Posterior cingulate gyrus (tissue), 11 donors: ENCODE data around the gene PARD3.

Experiments used
- DNase-seq, 10 donors: peaks; one replicate each; pipeline versions ENCODE4 v3.0.0 to v3.0.0-alpha.2; 2020 to 2021; ENCODE audit warnings: mixed read lengths in 3 of 10
- intact Hi-C: fragments of 100-400 bp; cut with DNase I; formaldehyde crosslinking; loops from one replicate; pipeline ENCODE4 v1.15.1; 2023

Gene PARD3

DNA sequence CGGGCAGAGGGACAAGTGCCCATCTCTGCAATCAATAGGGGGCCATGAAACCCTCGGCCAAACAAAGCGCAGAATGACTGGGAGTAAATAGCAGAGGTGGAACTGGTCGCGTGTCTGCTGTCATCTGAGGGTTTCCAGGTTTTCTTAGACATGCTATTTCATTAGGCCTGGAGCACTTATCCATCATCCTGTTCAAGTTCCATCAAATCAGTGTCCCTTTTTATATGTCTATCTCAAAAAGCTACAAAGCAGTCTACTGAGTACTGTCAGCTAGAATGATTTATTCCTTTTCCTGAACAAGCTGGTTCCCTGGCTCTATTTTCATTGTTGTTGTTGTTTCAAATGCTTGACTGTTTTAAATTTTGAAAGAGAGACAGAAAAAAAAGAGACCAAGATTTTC is 590.5 kb downstream of the PARD3 start:
- intact Hi-C loops: no loop called here
- DNase-seq: no peak

- no peak for DNase-seq
- intact Hi-C loops: no loop called here
These were observed 591.4 kb downstream of the PARD3 start for GRCh38 chr10:34223658-34224057.

DNA sequence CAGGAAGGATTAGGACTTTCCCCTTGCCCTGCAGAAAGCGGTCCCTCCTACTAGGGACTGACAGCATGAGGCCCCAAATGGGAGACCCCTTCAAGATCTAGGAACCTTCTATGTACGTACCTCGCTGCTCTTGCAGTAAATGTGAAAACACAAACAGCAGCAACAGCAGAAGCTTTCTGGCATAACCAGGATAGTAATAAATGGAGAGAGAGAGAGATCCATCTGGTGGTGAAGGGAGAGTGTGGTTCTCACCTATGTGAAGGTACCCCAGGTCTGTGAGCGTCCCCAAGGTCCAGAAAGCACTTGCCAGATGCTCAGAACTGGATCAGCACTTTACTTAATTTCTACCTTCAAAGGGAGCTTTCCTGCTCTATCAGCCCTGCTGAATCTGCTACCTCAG is 592.7 kb downstream of the PARD3 start:
- DNase-seq: no peak
- intact Hi-C loops: no loop called here

DNA sequence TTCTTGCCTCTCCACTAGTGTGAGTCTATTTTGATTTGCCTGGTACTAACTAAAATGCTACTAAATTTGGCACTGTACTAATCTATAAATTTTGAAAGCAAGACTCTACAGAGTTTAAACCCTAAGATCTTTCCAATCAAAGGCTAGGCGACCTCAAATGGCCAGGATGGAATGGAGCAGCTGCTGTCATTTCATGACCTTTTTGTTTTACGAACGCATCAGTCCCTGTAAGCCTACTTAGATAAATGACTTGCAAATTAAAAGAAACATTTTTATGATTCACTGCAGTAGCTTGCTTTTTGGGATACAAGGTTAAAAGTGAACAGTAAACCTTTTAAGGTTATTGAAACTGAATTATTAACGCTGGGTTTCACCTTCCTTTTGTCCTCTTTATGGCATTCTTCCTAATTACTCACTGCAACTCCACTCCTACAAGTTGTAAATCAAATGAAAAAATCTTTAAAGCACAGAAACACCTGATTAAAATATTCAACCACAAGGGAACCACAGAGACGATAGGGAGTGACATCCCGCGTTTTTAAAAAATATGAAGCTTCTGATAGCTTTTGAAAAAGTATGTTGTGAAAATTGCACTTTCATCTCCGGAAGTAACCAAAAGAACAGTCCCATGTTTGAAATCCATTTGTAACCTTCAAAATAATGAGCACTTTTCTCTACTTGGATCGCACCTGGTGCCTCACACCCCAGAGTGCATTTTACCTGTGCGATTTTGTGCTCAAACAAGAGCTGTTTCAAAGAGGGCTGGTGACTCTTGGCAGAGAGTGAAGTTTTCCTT is 595.1 kb downstream of the PARD3 start:
- intact Hi-C loops: no loop called here
- DNase-seq: no peak

- intact Hi-C loops: no loop called here
- no peak for DNase-seq
These were observed 597.6 kb downstream of the PARD3 start for GRCh38 chr10:34217524-34217923.

- DNase-seq: no peak
- intact Hi-C loops: no loop called here
These were observed 598.6 kb downstream of the PARD3 start for GRCh38 chr10:34216348-34216945.

GRCh38 chr10:34213805-34214197 is 601.3 kb downstream of the PARD3 start:
- intact Hi-C loops: no loop called here
- DNase-seq: no peak

GRCh38 chr10:34213193-34213804 is 601.8 kb downstream of the PARD3 start:
- intact Hi-C loops: no loop called here
- no peak for DNase-seq

DNA sequence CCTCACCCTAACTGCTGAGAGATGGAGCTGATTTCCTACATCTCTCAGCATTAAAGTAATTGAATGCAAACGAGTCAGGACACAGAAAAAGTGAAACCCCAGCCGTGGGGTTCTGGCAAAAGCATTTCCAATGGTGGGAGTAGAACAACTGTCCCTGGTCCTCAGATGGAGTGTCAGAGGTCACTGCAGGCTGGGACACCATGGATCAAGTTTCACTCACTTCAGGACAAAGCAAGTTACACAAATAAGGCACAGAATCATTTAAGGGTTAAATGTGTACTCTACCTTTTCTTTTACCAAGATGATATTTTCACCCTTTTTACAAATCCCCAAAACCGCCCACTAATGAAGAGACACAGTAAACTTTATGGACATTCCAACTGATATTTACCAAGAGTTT is 607.8 kb downstream of the PARD3 start:
- no peak for DNase-seq
- intact Hi-C loops: no loop called here

DNA sequence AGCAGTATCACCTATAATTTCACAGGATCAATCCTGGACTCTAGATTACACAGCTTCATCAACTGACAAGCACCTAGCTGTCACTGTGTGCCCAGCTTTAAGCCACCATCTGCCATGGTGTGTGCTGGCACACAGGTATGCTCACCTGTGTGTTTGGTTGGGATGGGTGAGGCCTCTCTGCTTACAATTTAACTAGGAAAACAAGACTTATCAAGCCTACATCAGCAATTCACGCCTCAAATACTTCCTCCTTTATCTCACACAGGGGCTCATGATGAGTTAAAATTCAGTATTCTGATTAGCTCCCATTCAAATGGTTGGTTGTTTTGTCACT is 608.2 kb downstream of the PARD3 start:
- DNase-seq: no peak
- intact Hi-C loops: no loop called here

- no peak for DNase-seq
- intact Hi-C loops: no loop called here
These were observed 608.8 kb downstream of the PARD3 start for GRCh38 chr10:34206078-34206934.

DNA sequence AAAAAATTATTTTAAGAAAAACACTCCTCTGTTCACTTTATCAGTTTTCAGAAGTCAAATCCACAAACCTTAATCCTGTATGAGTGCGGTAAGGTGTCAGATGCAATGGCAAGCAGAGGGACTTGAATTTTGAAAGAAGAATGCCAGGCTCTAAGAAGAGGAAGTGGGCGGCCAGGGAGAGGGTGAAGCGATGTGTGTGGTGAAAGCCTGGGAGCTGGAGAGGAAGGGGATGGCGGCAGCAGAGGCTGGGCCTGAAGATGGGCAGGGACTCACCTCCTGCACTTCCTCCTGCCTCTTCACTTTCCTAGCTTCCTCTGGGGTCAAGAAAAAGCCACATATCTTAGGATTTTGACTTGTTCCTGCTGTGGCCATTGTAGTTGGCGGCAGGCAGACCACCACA is 609.6 kb downstream of the PARD3 start:
- intact Hi-C loops: no loop called here
- no peak for DNase-seq

DNA sequence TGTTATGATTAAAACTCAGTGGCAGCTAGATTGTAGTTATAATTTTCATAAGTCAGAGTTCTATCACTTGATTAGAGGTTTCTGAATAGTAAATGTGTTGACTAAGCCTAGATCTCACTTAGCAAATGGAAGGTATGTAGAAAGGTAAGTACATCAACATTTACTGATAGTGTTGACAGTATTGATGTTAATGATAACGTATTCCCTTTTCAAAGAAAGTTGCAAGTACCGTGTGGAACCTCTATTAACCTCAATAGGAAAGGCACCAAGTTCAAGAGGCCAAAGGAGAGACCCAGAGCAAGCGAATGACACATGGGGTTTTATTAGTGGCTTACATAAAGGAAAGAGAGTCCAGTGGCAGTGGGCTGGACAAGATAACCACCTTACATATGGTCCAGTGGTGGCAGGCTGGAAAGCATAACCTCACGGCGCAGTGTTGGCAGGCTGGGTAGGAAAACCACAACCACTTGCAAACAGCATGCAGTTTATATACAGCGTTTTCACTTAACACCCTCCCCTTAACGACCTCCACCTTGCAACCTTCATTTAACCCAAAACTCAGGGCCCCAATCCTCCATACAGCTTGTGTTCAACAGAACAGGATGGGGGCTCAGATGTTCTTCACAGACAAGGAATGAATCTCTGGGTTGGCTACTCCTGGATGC is 611.0 kb downstream of the PARD3 start:
- intact Hi-C loops: no loop called here

GRCh38 chr10:34200355-34200901 is 614.7 kb downstream of the PARD3 start:
- intact Hi-C loops: no loop called here
- DNase-seq: no peak

More for the DNA sequence above, 611.0 kb downstream of the PARD3 start:
- DNase-seq: no peak

- no peak for DNase-seq
- intact Hi-C loops: no loop called here
These were observed 616.1 kb downstream of the PARD3 start for GRCh38 chr10:34198953-34199352.

DNA sequence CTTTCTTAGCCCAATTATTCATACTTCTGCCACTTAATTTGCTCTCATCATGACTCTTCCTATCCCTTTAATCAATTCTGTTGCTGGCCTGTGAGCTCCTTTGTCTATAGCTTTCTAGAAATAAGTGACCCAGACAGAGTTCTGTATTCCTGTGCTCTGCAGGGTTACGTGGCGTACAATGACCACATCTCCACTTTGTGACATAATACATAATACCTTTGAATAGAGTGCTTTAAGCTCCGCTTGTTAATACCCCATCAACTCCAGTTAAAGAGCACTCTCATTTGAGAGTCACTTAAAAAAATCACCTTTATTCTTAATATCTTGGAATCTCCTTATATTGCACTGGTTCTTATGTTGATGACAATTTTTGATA is 619.0 kb downstream of the PARD3 start:
- DNase-seq: no peak
- intact Hi-C loops: no loop called here

- intact Hi-C loops: no loop called here
- DNase-seq: no peak
These were observed 619.6 kb downstream of the PARD3 start for GRCh38 chr10:34195364-34196057.

DNA sequence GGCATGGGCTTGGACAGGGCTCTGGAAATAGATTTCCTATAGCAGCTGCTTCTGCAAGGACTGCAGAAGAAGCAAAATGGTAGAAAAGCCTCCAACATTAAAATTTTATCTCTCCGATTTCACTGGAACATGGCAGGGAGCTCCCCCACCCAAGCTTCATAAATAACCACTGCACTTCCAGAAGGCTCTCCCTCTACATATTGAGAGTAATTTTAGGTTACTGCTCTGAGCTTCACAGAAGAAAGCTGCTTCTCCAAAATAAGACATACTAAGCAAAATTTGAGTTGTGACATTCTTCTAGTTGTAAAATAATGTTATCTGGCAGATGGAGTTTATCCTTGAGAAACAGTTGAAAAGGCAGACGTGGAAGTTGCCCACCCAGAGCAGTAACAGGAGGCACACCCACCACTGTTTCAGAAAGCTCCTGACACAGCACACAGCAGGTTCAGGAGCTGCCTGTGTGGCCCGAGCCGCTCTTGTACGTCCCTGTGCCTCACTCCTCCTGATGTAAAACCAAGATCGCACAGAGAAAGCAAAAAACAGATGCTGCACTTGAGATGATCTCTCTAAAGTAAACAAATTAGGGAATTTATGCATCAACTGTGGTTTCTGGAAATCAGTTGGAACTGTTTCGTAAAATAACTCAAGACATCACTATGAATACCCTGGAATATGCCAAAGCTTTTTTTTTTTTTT is 621.0 kb downstream of the PARD3 start:
- DNase-seq: no peak
- intact Hi-C loops: no loop called here

DNA sequence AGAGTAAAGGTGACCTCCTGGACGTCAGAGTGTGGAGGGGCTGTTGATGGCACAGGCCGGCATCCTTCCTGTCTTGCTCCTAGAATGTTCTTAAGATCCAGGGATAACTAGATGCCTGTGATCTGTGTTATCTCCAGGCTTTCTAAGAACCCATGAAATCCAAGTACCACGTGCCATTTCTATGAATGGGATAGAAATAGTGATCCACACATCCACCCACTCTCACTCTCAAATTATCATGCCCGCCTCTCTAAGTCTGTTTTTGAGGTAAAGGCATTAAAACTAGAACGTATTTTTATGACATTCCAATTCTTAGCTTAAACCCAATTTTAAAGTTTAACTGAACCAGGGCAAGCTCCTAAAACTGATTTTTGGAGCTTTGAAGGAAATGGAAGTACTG is 622.5 kb downstream of the PARD3 start:
- DNase-seq: no peak
- intact Hi-C loops: no loop called here
